ENCODE measurements around the gene APOL2. TPM values are rescaled to one million over a fixed set of nuclear protein-coding genes. Genes with fewer than 3 reads are reported as not detected.

Gene APOL2
- total RNA-seq, 1 experiment from 2014 or later = 16.0 TPM

DNA sequence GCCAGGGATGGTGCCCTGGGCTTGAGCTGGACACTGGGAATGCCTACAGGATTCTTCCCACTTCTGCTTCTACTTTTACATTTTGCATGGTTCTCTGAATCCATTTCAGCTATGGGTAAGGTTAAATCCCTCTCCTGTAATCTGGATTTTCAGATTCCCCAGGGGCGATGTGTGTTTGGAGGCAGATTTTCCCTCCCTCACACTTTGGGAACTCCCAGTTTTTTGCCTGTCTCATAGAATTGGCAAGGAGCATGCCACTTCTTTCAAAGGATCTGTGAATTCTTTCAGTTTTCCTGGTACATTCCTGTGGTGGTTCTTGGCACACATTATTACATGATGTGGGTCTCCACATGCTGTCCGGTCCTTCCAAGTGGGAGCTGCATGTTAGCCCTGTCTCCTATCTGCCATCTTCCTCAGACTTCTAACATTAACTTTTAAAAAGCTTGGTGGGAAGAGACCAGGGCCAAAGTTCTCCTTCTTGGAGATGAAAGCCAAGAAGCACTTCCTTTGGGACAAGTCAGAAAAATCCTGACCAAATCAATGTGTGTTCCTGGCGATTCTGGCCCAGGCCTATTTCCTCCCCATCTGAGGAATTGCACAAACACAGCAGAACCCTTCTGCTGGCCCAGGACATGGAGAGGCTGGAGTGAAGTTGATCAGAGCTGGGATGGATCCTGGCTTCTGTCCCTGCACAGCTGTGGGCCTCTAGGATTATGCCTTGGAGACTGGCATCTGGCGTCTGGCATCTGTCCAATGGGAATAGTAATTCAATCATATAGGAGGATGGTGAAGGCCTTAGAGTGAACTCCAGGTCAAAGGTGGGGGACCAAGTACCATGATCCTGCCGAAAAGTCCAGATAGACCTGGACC lies 5.4 kb upstream of the APOL2 start:
- ChIA-PET CTCF (interaction anchor here (0.9 to 1.3 kb wide), 2 partner anchors 8 to 22 kb away, joined by 3 read pairs; partner anchors contain the start of gene APOL1), POLR2A (interaction anchor here (1.3 kb wide), 1 partner anchor 9 kb away, joined by 3 read pairs; no protein-coding TSS in a partner anchor)
- TF ChIP-seq CTCF (IDR thresholded peaks at IDR 0.05; ENCODE audit: unreplicated experiment) = no peak
- Mint-ChIP-seq H3K9me3 (ENCODE audit: unreplicated experiment) (no peaks in the 10 kb centered on the region), H3K36me3 (ENCODE audit: insufficient read depth, unreplicated experiment) (no peaks in the 10 kb centered on the region), H3K27me3 (ENCODE audit: insufficient read depth, unreplicated experiment) (no peaks in the 10 kb centered on the region), H3K27ac (ENCODE audit: low read depth, unreplicated experiment) (no peak overlapping the region), H3K4me3 (ENCODE audit: unreplicated experiment) (no peak overlapping the region), H3K4me1 (ENCODE audit: insufficient read depth, unreplicated experiment) (no peaks in the 10 kb centered on the region)
- intact Hi-C loops (cut with micrococcal nuclease) = no loop called here
- BruUV-seq (replicated peaks) = no TSS peak
- DNase-seq (ENCODE audit: unreplicated experiment) = no peak

DNA sequence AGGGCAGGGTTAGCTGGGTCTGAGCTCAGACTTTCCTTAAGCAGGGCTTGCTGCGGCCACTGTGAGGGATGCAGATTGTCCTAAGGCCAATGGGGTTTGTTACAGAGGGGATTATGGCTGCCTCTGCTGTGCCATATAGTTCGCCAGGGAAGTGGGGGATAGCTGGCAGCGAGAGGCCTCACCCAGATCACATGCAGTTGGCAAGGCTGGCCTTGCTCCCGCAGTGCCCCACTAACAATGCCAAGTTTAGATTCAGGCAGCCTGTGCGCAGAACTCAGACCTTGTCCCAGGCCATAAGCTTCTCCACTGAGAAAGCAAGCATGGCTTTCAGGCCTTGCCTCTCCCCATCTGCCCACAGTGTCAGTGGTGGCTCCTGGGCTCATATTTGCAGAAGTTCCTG lies 4.7 kb upstream of the APOL2 start:
- no peak for TF ChIP-seq CTCF (IDR thresholded peaks at IDR 0.05; ENCODE audit: unreplicated experiment)
- Mint-ChIP-seq H3K4me1 (ENCODE audit: insufficient read depth, unreplicated experiment) (no peaks in the 10 kb centered on the region), H3K36me3 (ENCODE audit: insufficient read depth, unreplicated experiment) (peaks cover 6% of the 10 kb centered on the region), H3K27me3 (ENCODE audit: insufficient read depth, unreplicated experiment) (no peaks in the 10 kb centered on the region), H3K27ac (ENCODE audit: low read depth, unreplicated experiment) (no peak overlapping the region), H3K4me3 (ENCODE audit: unreplicated experiment) (no peak overlapping the region), H3K9me3 (ENCODE audit: unreplicated experiment) (no peaks in the 10 kb centered on the region)
- BruUV-seq (replicated peaks) = no TSS peak
- DNase-seq (ENCODE audit: unreplicated experiment) = no peak
- POLR2A ChIA-PET = interaction anchor here (1.3 kb wide), 1 partner anchor 10 kb away, joined by 3 read pairs; no protein-coding TSS in a partner anchor
- CTCF ChIA-PET = interaction anchor here (0.6 to 1.3 kb wide), 3 partner anchors 9 to 11 kb away, joined by 3 read pairs; partner anchors contain the start of gene APOL1
- intact Hi-C loops (cut with micrococcal nuclease) = no loop called here

- H3K27me3 Mint-ChIP-seq (ENCODE audit: insufficient read depth, unreplicated experiment) = no peaks in the 10 kb centered on the region
- ChIA-PET POLR2A (interaction anchor here (0.8 to 2.6 kb wide), 15 partner anchors 11 to 243 kb away, joined by 3 to 7 read pairs (median 4); partner anchors contain the start of gene TXN2), CTCF (interaction anchor here (0.6 to 4.4 kb wide), 27 partner anchors 9 to 612 kb away, joined by 3 to 25 read pairs (median 5); partner anchors contain the start of gene APOL1)
- DNase-seq (ENCODE audit: unreplicated experiment) = no peak
- H3K4me3 Mint-ChIP-seq (ENCODE audit: unreplicated experiment) = peak overlapping the region; percentile 97
- TF ChIP-seq CTCF (IDR thresholded peaks at IDR 0.05; ENCODE audit: unreplicated experiment) = no peak
- peaks cover 28% of the 10 kb centered on the region for H3K4me1 Mint-ChIP-seq (ENCODE audit: insufficient read depth, unreplicated experiment)
- BruUV-seq (replicated peaks) = no TSS peak
- peak overlapping the region; percentile 97 for H3K27ac Mint-ChIP-seq (ENCODE audit: low read depth, unreplicated experiment)
- intact Hi-C loops (cut with micrococcal nuclease) = loop anchor here (1.0 to 5.0 kb wide), 2 partner anchors 42 to 94 kb away; no protein-coding TSS in a partner anchor
- H3K36me3 Mint-ChIP-seq (ENCODE audit: insufficient read depth, unreplicated experiment) = peaks cover 32% of the 10 kb centered on the region
- H3K9me3 Mint-ChIP-seq (ENCODE audit: unreplicated experiment) = peaks cover 16% of the 10 kb centered on the region
Measured at GRCh38 chr22:36239150-36239400, 252 bp downstream of the APOL2 start.

- TSS peak; percentile 54 for BruUV-seq (replicated peaks)
- Mint-ChIP-seq H3K36me3 (ENCODE audit: insufficient read depth, unreplicated experiment) (peaks cover 33% of the 10 kb centered on the region), H3K9me3 (ENCODE audit: unreplicated experiment) (peaks cover 16% of the 10 kb centered on the region), H3K27me3 (ENCODE audit: insufficient read depth, unreplicated experiment) (no peaks in the 10 kb centered on the region), H3K4me3 (ENCODE audit: unreplicated experiment) (peak overlapping the region; percentile 97), H3K4me1 (ENCODE audit: insufficient read depth, unreplicated experiment) (peaks cover 28% of the 10 kb centered on the region), H3K27ac (ENCODE audit: low read depth, unreplicated experiment) (peak overlapping the region; percentile 97)
- TF ChIP-seq CTCF (IDR thresholded peaks at IDR 0.05; ENCODE audit: unreplicated experiment) = no peak
- DNase-seq (ENCODE audit: unreplicated experiment) = peak; percentile 13
- POLR2A ChIA-PET = interaction anchor here (0.8 to 2.6 kb wide), 15 partner anchors 12 to 243 kb away, joined by 3 to 7 read pairs (median 3); partner anchors contain the start of gene TXN2
- intact Hi-C loops (cut with micrococcal nuclease) = loop anchor here (1.0 to 5.0 kb wide), 2 partner anchors 41 to 93 kb away; no protein-coding TSS in a partner anchor
- CTCF ChIA-PET = interaction anchor here (0.6 to 4.4 kb wide), 23 partner anchors 10 to 612 kb away, joined by 3 to 25 read pairs (median 5); partner anchors contain the start of gene APOL1
Measured at GRCh38 chr22:36238373-36239149, 766 bp downstream of the APOL2 start.

All from MCF 10A (cell line).